ENCODE results near the gene DYRK1B.

DNA sequence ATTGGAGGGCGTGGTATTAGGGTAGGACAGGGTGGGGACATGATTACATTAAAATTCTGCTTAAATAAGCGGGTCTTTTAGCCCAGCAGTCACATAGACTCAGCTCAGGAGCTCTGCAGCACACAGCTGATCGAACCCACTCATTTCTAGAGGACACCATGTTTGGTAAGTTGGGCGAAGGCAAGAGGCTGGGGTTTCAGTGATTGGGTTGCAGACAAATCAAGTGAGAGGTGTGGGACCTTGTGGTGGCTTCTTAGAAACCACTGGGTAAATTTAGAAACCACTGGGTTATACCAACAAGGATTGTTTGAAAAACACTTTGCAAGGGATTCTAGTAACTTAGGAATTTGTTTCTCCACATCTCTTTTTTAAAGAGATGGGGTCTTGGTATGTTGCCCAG is 55.2 kb downstream of the DYRK1B start, which contains the start of gene LEUTX:
- TF ChIP-seq, protein P1, sequence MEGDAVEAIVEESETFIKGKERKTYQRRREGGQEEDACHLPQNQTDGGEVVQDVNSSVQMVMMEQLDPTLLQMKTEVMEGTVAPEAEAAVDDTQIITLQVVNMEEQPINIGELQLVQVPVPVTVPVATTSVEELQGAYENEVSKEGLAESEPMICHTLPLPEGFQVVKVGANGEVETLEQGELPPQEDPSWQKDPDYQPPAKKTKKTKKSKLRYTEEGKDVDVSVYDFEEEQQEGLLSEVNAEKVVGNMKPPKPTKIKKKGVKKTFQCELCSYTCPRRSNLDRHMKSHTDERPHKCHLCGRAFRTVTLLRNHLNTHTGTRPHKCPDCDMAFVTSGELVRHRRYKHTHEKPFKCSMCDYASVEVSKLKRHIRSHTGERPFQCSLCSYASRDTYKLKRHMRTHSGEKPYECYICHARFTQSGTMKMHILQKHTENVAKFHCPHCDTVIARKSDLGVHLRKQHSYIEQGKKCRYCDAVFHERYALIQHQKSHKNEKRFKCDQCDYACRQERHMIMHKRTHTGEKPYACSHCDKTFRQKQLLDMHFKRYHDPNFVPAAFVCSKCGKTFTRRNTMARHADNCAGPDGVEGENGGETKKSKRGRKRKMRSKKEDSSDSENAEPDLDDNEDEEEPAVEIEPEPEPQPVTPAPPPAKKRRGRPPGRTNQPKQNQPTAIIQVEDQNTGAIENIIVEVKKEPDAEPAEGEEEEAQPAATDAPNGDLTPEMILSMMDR (conservative IDR thresholded peaks at IDR 0.05): no peak
- TF ChIP-seq EZH2 (IDR thresholded peaks at IDR 0.05; ENCODE audit: low read depth): no peak

All from PC-9 (cell line).